Measurements from ENCODE around the gene CACNA2D3. TPM values are rescaled to one million over a fixed set of nuclear protein-coding genes. Genes with fewer than 3 reads are reported as not detected.

Gene CACNA2D3
- polyA plus RNA-seq, 1 donor from 2014 or later: 26.2 TPM

- Histone ChIP-seq H3K79me2 (replicated peaks; ENCODE audit: insufficient read depth, low read length) (no peaks in the 10 kb centered on the region), H3K4me3 (ENCODE audit: low read length) (no peak overlapping the region), H3K9me3 (ENCODE audit: low read length) (no peaks in the 10 kb centered on the region), H3K27me3 (ENCODE audit: insufficient read depth, low read depth, low read length) (no peaks in the 10 kb centered on the region), H4K20me1 (ENCODE audit: insufficient read depth) (no peaks in the 10 kb centered on the region), H2AFZ (ENCODE audit: low read depth, low read length) (no peak overlapping the region), H3F3A (ENCODE audit: insufficient read depth, low read length, poor library complexity, severe bottlenecking) (no peaks in the 10 kb centered on the region), H3K9ac (ENCODE audit: low read length) (no peak overlapping the region), H3K9me2 (ENCODE audit: insufficient read depth, low read length) (no peaks in the 10 kb centered on the region), H3K27ac (ENCODE audit: low read length) (no peak overlapping the region), H3K36me3 (ENCODE audit: insufficient read depth, low read length) (no peaks in the 10 kb centered on the region), H3K4me2 (ENCODE audit: low read length) (no peak overlapping the region)
- no peak for TF ChIP-seq EP300 (conservative IDR thresholded peaks at IDR 0.05; ENCODE audit: poor library complexity, severe bottlenecking)
- TF ChIP-seq, protein P1, sequence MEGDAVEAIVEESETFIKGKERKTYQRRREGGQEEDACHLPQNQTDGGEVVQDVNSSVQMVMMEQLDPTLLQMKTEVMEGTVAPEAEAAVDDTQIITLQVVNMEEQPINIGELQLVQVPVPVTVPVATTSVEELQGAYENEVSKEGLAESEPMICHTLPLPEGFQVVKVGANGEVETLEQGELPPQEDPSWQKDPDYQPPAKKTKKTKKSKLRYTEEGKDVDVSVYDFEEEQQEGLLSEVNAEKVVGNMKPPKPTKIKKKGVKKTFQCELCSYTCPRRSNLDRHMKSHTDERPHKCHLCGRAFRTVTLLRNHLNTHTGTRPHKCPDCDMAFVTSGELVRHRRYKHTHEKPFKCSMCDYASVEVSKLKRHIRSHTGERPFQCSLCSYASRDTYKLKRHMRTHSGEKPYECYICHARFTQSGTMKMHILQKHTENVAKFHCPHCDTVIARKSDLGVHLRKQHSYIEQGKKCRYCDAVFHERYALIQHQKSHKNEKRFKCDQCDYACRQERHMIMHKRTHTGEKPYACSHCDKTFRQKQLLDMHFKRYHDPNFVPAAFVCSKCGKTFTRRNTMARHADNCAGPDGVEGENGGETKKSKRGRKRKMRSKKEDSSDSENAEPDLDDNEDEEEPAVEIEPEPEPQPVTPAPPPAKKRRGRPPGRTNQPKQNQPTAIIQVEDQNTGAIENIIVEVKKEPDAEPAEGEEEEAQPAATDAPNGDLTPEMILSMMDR (IDR thresholded peaks at IDR 0.05; ENCODE audit: poor library complexity, severe bottlenecking): no peak
- TF ChIP-seq POLR2AphosphoS5 (IDR thresholded peaks at IDR 0.05): no peak
- TF ChIP-seq, protein P2, sequence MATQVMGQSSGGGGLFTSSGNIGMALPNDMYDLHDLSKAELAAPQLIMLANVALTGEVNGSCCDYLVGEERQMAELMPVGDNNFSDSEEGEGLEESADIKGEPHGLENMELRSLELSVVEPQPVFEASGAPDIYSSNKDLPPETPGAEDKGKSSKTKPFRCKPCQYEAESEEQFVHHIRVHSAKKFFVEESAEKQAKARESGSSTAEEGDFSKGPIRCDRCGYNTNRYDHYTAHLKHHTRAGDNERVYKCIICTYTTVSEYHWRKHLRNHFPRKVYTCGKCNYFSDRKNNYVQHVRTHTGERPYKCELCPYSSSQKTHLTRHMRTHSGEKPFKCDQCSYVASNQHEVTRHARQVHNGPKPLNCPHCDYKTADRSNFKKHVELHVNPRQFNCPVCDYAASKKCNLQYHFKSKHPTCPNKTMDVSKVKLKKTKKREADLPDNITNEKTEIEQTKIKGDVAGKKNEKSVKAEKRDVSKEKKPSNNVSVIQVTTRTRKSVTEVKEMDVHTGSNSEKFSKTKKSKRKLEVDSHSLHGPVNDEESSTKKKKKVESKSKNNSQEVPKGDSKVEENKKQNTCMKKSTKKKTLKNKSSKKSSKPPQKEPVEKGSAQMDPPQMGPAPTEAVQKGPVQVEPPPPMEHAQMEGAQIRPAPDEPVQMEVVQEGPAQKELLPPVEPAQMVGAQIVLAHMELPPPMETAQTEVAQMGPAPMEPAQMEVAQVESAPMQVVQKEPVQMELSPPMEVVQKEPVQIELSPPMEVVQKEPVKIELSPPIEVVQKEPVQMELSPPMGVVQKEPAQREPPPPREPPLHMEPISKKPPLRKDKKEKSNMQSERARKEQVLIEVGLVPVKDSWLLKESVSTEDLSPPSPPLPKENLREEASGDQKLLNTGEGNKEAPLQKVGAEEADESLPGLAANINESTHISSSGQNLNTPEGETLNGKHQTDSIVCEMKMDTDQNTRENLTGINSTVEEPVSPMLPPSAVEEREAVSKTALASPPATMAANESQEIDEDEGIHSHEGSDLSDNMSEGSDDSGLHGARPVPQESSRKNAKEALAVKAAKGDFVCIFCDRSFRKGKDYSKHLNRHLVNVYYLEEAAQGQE (IDR thresholded peaks at IDR 0.05; ENCODE audit: borderline replicate concordance): no peak
- no peak for TF ChIP-seq TAF1 (IDR thresholded peaks at IDR 0.05; ENCODE audit: low read depth)
Observed at GRCh38 chr3:54139630-54140029, 17.3 kb downstream of the CACNA2D3 start.

GRCh38 chr3:54144284-54144683 is 21.9 kb downstream of the CACNA2D3 start:
- no peak overlapping the region for H2AFZ ChIP-seq (ENCODE audit: low read depth, low read length)
- H3K27me3 ChIP-seq (ENCODE audit: insufficient read depth, low read depth, low read length): no peaks in the 10 kb centered on the region
- no peaks in the 10 kb centered on the region for H3K79me2 ChIP-seq (replicated peaks; ENCODE audit: insufficient read depth, low read length)
- H3K9ac ChIP-seq (ENCODE audit: low read length): no peak overlapping the region
- TF ChIP-seq, protein P2 (IDR thresholded peaks at IDR 0.05; ENCODE audit: borderline replicate concordance): no peak
- TF ChIP-seq EP300 (conservative IDR thresholded peaks at IDR 0.05; ENCODE audit: poor library complexity, severe bottlenecking) (no peak), POLR2AphosphoS5 (IDR thresholded peaks at IDR 0.05) (no peak), MXI1 (conservative IDR thresholded peaks at IDR 0.05; ENCODE audit: poor library complexity, severe bottlenecking) (no peak), RAD21 (conservative IDR thresholded peaks at IDR 0.05) (no peak), TAF1 (IDR thresholded peaks at IDR 0.05; ENCODE audit: low read depth) (no peak)
- TF ChIP-seq, protein P1 (IDR thresholded peaks at IDR 0.05; ENCODE audit: poor library complexity, severe bottlenecking): no peak
- H3K4me3 ChIP-seq (ENCODE audit: low read length): no peak overlapping the region
- H4K20me1 ChIP-seq (ENCODE audit: insufficient read depth): no peaks in the 10 kb centered on the region
- H3K9me2 ChIP-seq (ENCODE audit: insufficient read depth, low read length): no peaks in the 10 kb centered on the region
- no peaks in the 10 kb centered on the region for H3F3A ChIP-seq (ENCODE audit: insufficient read depth, low read length, poor library complexity, severe bottlenecking)
- H3K27ac ChIP-seq (ENCODE audit: low read length): no peak overlapping the region
- H3K4me2 ChIP-seq (ENCODE audit: low read length): no peak overlapping the region
- no peaks in the 10 kb centered on the region for H3K9me3 ChIP-seq (ENCODE audit: low read length)
- no peaks in the 10 kb centered on the region for H3K36me3 ChIP-seq (ENCODE audit: insufficient read depth, low read length)

Measured in neural cell (in vitro differentiated cells).